HG03442 (cell line): ENCODE results near the gene SHKBP1.
A peak's percentile ranks its signal among the peaks of the same experiment; 100 is the strongest.
"Not testable (repeated sequence)": the region's sequence is repeated elsewhere in the genome, so short reads cannot be mapped to it uniquely, and the experiment has no call there.

Experiments
- ATAC-seq: cut with Tn5 transposase; IDR thresholded peaks from one replicate; pipeline ENCODE4 v1.9.1; 2021; ENCODE audit warnings: mild to moderate bottlenecking, moderate library complexity; ENCODE audit not compliant: unreplicated experiment

SHKBP1 gene

GRCh38 chr19:40612831-40613689 is 36.4 kb downstream of the SHKBP1 start:
- no peak for ATAC-seq

DNA sequence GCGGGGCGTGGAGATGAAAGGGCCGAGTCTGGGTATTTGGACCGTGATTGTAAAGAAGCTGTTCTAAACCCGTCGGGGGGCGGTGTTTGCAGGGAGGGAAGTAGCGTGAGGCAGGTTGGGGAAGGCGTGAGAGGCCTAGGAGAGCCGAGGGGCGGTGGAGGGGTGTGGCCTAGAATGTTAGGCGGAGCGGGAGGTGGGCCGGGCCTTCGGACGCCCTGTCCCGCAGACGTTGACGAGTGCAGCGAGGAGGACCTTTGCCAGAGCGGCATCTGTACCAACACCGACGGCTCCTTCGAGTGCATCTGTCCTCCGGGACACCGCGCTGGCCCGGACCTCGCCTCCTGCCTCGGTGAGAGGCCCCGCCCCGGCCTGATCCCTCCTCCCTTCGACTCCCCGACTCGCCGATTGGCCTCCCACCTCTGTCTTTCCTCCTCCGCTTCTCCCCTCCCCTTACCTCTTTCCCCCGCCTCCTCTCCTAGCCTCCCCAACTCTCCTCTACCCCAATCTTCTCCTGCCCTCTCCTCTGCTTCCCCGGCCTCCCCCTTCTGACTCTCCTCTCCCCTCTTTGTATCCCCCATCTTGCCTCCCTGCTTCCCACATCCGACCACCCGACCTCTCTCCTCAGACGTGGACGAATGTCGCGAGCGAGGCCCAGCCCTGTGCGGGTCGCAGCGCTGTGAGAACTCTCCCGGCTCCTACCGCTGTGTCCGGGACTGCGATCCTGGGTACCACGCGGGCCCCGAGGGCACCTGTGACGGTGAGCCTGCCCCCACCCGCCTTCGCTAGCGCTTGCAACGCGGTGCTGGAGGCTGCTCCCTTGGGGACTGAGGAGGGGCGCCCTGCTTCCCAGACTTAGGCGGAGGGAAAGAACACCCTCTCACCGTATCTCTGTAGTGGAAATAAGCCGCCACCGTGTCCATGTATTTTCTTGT is 37.3 kb downstream of the SHKBP1 start:
- ATAC-seq, result peak; percentile 32

DNA sequence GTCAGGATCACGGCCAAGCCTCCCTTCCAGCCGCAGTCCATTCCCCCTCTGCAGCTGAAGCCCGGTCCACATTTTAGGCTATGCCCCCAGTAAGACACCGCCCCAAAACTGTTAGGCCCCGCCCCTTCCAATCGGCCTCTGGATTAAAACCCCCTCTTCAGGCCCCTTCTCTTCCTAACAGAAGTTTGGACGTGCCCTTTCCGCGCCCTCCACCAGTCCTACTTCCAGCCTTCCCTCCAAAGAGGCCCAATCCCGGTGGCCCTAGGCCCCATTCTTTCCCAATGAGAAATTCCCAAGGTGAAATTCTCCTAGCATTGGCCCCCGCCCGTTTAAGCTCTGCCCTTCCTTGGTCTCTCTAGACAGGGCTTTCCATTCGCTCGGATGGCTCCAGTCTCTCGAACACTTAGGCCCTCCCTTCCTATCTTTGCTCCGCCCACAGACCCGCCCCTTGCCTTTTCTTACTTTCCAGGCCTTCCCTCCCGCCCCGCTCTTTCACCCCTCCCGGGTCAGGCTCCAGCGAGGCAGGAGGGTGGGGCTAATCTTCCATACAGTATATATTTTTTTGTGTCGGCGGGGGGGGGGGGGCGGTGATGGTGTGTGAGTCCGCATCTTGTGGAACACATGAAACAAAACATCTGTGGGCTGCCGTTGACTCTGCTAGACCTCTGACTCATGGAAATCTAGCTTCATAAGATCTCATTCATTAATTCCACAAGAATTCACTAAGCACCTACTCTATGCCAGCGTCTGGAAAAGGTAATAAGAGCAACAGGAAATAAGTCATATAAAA is 38.1 kb downstream of the SHKBP1 start:
- ATAC-seq, result no peak

- ATAC-seq, result no peak
These were observed 39.5 kb downstream of the SHKBP1 start for GRCh38 chr19:40616178-40616577.

- ATAC-seq, result no peak
These were observed 40.3 kb downstream of the SHKBP1 start for GRCh38 chr19:40616941-40617340.

- no peak for ATAC-seq
These were observed 41.3 kb downstream of the SHKBP1 start for GRCh38 chr19:40617961-40618360.

GRCh38 chr19:40619333-40620160 is 42.9 kb downstream of the SHKBP1 start:
- ATAC-seq, result no peak

GRCh38 chr19:40620161-40620485 is 43.5 kb downstream of the SHKBP1 start:
- ATAC-seq, result no peak

GRCh38 chr19:40621283-40621682 is 44.6 kb downstream of the SHKBP1 start:
- no peak for ATAC-seq

GRCh38 chr19:40621966-40622772 is 45.5 kb downstream of the SHKBP1 start:
- no peak for ATAC-seq

DNA sequence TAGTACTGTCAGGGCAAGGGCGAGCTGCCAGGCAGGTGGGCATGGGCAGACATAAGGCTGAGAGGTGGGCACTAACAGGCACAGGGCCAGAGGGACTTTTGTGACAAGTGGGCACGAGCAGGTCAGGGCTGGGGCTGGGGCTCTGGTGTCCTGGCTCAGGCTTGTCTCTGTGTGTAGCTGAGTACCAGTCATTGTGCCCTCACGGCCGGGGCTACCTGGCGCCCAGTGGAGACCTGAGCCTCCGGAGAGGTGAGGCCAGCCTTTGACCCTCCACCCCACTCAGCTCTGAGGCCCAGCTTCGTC is 46.1 kb downstream of the SHKBP1 start:
- no peak for ATAC-seq

GRCh38 chr19:40623403-40624251 is 47.0 kb downstream of the SHKBP1 start:
- no peak for ATAC-seq

DNA sequence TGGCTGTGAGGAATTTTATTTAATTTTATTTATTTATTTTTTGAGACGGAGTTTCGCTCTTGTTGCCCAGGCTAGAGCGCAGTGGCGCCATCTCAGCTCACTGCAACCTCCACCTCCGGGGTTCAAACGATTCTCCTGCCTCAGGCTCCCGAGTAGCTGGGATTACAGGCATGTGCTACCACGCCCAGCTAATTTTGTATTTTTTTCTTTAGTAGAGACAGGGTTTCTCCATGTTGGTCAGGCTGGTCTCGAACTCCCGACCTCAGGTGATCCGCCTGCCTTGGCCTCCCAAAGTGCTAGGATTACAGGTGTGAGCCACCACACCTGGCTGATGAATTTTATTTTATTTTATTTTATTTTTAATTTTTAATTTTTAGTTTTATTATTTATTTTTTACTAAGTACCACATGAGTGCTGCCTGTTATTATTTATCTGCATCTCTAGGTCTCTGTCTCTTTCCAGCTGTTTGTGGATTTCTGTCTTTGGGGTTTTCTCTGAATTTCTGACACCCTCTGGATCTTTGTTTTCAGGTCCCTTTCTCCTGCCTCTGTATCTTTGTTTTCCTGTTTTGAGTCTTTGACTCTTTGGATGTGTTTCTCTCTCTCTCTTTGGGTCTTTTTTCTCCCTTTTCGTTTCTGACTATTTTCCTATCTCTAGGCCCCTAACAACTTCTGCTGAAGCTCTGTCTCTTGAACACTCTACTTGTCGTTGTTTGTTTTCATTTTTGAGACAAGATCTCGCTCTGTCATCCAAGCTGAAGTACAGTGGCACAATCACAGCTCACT is 47.9 kb downstream of the SHKBP1 start:
- ATAC-seq, result not testable (repeated sequence)

DNA sequence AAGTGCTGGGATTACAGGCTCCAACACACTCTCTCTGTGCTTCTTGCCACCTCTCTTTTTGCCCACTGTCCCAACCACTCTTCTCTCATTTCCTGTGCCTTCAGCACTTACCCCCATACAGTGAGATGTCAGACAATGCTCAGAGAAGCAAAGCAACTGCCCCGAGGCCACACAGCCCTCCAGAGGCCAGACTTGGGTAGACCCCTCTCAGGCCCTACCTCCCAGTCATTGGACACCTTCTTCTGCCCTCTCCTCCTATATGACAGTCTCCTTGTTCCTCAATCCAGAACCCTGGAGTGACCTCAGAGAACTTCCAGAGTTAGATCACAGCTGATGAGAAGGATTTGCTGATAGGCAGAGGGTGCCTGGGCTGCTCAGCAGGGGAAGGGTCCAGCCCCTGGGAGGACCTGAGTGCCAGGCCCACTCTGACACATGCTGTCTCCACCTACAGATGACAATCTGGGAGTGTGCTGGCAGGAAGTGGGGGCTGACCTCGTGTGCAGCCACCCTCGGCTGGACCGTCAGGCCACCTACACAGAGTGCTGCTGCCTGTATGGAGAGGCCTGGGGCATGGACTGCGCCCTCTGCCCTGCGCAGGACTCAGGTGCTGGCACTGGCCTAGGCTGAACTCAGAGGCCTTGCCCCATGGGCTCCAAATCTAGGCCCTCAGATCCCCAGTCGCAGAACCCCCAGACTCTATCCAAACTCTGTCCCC is 48.9 kb downstream of the SHKBP1 start:
- ATAC-seq, result no peak

DNA sequence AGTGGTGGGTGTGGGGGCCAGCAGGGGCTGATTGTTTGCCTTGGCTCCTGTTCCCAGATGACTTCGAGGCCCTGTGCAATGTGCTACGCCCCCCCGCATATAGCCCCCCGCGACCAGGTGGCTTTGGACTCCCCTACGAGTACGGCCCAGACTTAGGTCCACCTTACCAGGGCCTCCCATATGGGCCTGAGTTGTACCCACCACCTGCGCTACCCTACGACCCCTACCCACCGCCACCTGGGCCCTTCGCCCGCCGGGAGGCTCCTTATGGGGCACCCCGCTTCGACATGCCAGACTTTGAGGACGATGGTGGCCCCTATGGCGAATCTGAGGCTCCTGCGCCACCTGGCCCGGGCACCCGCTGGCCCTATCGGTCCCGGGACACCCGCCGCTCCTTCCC is 50.2 kb downstream of the SHKBP1 start:
- ATAC-seq, result no peak

DNA sequence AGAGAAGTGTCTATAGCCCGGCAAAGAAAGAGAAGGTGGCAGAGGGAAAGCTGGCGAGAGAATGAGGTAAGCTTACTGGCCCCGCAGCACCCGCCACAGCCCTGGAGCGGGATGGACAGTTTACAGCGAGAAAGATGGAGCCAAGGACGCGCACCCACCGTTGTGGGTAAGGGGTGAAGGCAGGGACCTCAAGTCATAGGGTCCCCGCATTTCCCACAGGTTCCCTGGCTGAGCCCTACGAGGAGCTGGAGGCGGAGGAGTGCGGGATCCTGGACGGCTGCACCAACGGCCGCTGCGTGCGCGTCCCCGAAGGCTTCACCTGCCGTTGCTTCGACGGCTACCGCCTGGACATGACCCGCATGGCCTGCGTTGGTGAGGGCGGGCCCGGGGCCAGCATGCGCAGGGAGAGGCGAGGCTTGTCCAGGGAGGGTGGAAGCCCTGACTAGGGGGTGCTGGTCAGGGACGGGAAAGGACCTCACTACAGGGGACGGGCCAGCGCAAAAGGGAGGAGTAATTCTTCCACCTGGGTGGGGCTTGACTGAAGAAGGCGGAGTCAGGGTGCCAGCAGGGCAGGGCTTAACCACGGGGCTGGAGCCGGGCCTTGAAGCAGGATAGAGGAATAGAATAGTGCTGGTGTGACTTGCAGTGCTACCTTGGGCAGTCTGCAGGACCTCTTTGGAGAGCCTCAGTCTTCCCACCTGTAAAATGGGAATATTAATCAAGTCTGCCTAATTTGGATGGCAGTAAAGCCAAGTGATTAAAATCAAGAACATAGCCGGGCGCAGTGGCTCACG is 51.0 kb downstream of the SHKBP1 start:
- no peak for ATAC-seq

DNA sequence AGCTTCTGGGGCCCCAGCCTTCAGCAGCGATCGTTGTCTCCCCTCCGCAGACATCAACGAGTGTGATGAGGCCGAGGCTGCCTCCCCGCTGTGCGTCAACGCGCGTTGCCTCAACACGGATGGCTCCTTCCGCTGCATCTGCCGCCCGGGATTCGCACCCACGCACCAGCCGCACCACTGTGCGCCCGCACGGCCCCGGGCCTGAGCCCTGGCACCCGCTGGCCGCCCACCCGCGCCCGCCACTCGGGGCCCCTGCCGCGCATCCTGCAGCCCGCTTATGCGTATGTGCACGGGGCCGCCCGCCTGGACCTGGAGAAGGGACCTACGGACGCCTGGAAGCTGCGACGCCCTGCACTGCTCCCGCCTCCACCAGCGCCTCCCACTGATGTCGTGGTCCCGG is 52.7 kb downstream of the SHKBP1 start:
- ATAC-seq, result no peak
